Superior temporal gyrus (tissue), 1 donor: ENCODE results near the gene MAB21L1.
A peak's percentile ranks its signal among the peaks of the same experiment; 100 is the strongest.

ENCODE experiments used
- DNase-seq: peaks from one replicate; pipeline ENCODE4 v3.0.0-alpha.2; 2016; ENCODE audit errors: extremely low spot score

The MAB21L1 gene

GRCh38 chr13:35479706-35480105 is 3.2 kb upstream of the MAB21L1 start:
- DNase-seq = no peak

GRCh38 chr13:35479038-35479492 is 2.6 kb upstream of the MAB21L1 start:
- no peak for DNase-seq

DNA sequence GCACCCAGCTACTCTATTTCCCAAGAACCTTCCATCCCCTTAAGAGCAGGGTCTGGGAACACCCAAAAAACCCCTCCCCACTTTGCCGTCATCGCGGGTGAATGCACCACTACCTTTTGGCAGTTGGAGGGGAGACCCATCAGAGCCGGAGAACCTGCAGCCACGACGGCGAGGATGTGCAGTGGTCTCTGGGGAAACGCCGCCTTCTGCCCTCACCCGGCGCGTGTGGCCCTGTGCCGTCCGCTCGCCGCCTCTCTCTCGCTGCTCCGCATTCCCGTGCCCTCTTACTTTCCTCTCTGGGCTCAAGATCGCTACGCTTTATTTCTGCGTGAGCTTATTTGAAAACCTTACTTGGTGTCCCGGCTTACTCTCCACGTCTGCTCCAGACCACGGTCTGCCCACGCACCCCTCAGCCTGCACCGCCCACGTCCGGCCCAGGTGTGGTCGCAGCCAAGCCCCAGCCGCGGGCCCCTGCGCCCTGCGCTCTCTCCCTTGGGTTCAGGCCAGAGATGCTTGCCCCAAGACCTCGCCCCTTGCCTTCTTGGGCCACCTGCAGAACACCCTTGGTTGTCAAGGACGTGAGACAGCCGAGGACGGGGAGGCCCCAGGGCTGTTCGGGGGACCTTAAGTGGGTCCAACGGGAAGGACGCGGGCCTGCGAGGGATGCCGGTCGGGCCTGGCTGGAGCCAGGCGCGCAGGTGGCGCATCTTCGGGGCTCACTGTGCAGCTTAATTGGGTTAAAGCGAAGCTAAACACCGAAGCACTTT is 2.0 kb upstream of the MAB21L1 start:
- DNase-seq = no peak

DNA sequence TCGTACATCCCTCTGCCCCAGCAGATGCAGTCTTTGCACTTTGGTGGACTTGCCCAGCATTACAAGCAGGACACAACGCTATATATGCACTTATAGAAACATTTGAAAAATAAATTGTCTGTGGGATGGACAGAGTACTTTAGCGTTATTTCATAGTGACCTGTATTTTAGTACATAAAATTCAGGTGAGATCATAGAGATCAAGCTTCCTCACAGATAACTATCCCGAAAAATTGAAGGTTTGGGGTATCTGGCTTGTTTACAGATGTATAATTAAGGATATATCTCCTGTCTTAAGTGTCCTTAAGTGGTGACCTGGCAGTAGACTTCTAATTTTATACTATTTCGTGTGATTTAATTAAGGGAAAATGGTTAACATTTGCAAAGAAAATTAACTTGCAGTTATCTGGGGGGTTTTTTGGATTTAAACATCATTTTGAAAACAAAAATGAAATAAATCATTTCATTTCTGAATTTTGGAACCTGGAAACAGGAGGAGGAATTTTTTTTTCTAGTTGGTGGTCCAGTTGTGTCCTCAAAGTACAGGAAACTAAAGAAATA is 977 bp upstream of the MAB21L1 start:
- DNase-seq = no peak

DNA sequence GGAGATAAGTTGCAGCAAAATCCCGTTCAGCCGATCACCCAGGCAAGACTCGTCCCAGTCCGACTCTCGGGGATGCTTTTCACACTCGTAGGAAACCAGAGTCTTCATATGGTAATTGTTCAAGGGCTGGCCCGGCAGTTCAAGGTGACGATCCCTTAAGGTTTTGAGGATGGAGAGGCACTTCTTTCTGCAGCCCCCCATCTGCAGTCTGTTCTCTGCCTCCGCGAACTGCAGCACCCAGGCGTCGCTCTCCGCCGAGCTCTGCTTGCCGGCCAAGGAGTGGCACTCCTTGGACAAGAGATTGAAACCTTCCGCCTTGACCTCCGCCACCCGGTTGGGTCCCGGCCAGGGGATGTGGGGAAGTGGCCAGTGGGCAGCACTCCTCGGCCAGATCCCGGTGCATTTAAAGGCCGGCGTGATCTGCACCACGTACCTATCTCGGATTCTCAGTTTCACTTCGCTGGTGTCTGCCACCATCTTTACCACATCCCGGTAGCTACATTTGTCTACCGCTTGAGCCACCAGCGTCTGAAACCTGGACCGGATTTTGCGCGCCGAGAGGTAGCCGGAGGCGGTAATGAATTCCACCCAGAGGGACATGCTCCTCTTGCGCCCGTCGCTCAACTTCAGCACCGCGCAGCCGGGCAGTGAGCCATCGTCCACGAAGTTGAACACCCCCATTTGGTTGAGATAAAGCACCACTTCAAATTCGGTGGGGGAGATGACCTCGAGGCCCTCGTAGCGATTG is 1.1 kb downstream of the MAB21L1 start:
- peak; percentile 34 for DNase-seq

DNA sequence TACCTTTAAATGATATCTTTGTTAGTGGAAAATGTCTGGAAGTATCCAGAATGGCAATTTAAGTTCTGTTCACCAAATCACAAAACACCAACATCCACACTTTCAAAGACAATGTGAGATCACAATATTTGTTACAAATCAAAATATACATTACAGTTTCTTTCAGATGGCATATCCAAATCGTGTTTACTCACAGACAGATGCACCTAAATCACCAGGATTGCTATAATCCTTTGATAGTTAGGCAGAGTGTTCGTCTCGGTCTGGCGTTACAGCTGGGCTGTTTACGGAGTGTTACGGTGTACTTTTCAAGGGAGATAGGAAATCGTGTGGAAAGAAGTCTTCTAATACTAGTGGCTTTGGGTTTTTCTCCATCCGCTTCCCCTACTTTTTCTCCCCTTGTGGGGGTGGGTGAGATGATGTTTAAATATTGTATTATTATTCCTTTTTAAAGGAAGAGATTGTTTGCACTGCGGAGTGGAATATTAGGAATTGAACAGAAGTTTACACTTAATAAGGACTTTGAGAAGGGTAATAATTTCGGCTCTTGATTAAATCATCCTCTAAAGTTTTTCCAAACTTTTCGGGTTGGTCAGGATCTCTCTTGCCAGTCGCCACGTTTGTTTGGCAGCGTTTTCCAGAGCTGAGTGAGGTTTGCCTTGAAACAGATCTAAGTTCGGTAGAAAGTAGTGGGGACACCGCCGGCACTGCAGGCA is 1.8 kb downstream of the MAB21L1 start:
- peak; percentile 29 for DNase-seq

DNA sequence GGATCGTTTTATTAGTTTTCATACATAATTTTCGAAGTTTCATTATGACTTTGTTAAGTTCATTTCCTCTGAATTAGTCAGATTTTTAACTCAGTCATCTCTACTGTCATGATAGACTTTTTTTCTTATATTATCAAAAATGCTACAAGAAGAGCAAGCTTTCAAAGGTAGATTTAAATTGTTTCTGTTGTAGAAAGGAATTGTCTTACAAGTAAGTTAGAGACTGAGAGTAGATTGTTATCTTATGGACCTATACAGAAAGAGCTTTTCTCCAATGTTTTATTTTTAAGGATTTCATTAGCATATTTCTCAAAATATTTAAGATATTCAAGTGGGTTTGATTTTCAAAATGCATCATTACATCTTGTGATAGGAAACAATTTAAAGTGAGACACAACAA is 2.7 kb downstream of the MAB21L1 start:
- DNase-seq = peak; percentile 15

DNA sequence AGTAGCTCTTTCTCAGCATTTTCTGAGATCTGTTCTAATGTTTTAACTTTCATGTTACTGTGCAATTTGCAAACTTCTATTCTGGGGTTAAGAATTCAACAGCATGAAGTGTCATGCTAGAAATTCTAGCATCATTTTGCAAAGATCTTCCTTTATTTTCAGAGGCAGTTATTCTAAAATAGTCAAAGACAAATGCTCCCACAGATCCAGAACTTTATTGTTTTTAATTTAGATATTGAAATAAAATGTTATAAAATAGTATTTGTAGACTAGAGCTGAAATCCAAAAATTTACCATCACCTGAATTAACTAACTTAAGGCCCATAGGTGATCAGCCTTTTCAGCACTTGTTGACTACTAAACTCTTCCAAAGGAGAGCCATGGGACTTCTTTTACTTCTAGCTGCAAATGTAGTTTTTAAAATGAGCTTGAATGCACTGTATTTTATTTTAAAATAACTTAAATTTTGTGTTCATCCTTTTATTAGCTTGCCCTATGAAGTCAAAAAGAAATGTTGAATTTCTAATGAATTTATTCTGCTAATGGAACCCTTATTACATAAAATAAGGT is 3.2 kb downstream of the MAB21L1 start:
- DNase-seq = no peak

- DNase-seq = no peak
Observed at GRCh38 chr13:35472323-35472881, 4.1 kb downstream of the MAB21L1 start.

GRCh38 chr13:35471706-35472322 is 4.7 kb downstream of the MAB21L1 start:
- no peak for DNase-seq

DNA sequence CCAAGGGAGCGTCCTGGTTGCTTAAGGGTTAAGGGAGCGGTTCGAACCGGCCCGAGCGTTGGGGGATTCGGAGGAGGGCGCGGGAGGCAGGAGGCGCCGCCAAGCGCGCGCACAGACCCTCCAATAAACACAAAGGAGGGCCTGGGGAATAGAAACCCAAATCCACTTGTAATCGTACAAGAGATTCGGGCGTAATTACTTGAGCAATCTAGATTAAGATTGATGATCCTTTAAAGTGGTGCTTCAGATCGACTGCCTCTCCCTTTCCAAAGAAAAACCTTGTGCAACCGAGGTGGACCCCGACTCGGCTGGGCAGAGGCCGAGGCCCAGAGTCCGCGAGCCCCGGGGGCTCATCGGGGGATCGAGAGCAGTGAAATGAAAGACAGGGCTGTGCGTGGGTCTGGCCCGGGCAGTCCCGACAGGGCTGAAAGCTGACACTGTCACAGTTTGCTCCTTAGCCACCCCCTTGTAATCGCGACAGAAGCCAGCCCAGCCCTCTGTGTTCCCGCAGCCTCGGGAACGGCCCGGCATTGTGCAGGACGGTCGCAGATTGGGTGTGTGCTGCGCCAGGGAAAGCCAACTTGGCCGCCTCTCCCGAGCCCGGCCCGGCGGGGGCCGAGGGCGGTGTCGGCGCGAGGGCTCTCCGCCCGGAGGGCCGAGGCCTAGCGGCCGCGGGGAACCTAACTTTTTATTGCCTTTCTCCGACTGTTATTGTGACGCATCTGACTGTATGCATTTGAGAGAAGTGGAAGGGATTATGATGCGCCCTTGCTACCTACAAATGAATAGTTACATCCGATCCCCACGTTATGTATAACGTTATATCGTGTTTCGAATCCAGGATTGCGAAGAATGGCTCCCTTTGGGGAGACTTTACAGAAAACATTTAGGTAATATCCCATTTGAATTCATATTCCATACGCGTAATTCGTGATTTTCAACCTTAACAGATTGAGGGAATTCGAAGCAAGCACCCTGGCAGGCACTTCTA is 5.5 kb downstream of the MAB21L1 start:
- DNase-seq = no peak

DNA sequence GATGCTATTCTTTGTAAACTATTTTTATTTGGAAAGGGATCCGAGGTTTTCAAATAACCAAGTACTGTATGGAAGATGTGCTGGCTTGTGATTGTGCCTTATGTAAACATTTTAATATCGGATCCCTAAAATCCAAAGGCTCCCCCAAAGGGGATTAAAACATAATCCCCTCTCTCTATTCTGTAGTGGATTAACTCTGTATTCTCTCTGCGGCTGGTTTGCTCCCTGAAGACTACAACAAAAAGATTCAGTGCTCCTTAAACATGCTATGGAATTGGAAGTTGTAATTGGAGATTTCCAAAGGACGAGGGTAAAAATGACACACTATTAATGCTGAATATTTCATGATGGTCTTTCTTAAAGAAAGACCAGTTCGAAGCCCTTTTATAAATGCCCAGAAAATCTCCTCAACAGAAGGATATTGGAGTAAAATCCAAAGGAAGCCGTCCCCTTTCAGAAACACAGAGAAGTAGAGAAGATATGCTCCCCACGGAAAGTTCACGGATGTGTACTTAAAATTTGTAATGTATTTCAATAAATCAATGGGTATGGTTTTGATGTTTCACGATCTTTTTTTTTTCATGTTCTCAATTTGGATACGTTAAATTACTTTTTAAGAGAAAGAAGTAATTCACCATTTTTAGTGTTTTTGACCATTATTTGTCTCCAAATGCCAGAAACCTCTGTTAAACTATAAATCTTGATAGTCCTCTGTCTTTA is 6.5 kb downstream of the MAB21L1 start:
- no peak for DNase-seq

- DNase-seq = no peak
Observed at GRCh38 chr13:35468195-35468594, 8.3 kb downstream of the MAB21L1 start.

DNA sequence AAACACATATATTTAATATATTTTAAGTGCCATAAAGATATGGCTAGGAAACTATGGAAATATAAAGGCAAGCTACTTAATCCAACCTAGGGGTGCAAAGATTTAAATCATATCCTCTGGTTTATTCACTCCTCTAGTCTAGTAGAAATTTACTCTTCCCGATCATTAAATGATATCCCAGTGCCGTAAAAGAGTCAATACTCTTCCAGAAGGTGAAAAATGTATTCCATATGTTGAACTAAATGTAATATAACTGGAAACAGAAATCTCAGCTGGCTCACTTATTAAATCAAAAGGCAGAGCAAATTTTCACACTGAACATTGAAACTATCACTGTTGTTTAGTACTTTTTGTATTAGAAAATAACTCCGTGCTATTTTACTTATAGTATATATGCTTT is 11.1 kb downstream of the MAB21L1 start:
- no peak for DNase-seq

- no peak for DNase-seq
Observed at GRCh38 chr13:35460061-35460460, 16.4 kb downstream of the MAB21L1 start.

DNA sequence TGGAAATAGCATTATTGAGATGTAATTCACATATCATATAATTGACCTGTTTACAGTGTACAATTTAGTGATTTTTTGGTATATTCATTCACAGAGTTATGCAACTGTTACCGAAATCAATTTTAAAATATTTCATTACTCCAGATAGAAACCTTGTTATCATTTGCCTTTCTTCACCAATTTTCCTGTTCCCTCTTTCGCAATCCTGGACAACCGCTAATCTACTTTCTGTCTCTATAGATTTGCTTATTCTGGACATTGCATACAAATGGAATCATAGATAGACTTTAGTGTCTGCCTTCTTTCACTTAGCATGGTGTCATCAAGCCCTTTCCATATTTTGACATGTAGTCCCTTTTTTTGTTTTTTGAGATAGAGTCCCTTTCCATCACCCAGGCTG is 19.2 kb downstream of the MAB21L1 start:
- no peak for DNase-seq

- DNase-seq = no peak
Observed at GRCh38 chr13:35455022-35455421, 21.5 kb downstream of the MAB21L1 start.

DNA sequence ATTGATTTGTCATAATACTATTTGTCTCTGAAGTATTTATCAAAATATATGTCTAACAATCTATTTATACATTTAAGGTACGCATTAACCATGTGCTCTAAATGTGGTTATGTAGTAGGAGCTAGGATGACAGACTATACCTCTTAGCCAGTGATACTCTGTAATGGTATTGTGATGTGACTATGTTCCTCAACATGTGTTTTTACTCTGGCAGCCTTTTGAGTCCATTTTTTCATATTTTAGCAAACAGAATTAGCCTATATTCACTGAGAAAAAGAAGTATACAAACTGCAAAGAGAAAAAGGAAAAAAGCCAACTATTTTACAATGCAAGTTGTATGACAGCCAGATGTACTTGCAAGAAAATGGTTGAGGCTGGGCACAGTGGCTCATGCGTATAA is 26.7 kb downstream of the MAB21L1 start:
- DNase-seq = no peak

DNA sequence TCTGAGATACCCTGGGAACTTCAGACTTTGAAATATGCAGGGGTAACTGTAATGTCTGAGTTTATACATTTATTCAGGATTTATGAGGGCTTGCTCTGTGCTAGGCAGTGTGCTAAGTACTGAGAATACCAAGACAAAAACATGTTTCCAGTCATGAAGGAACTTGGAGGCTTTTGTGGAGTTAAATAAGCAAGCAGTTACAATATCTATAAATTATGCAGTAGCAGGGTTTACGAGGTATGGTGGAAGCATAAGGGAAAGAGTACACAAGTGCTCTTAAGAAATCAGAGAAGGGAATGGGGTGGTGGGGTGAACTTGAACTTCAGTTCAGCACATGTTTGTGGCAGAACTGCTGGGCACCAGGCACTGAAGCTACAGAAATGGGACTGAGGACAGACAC is 28.0 kb downstream of the MAB21L1 start:
- DNase-seq = no peak
